Thyroid gland (tissue), 4 donors: ENCODE data around the gene PAX7. TPM values are rescaled to one million over a fixed set of nuclear protein-coding genes. Genes with fewer than 3 reads are reported as not detected.
A peak's percentile ranks its signal among the peaks of the same experiment; 100 is the strongest.

Source experiments
- DNase-seq, 2 donors: peaks; one replicate each; pipeline ENCODE4 v3.0.0-alpha.2; 2019
- H3K27ac ChIP-seq, 3 donors: fragments of 200-600 bp; sonication (generic); 1 replicate in 2 of 3; 2 replicates in 1 of 3; pipeline ENCODE4 v1.5.1; 2016 to 2019; ENCODE audit warnings: mild to moderate bottlenecking in 1 of 3, moderate library complexity in 1 of 3
- H3K27me3 ChIP-seq: fragments of 200-600 bp; sonication (generic); one replicate; pipeline ENCODE4 v1.5.1; 2019
- H3K36me3 ChIP-seq, 2 donors: fragments of 200-600 bp; sonication (generic); one replicate each; pipeline ENCODE4 v1.5.1; 2016 to 2019
- H3K4me1 ChIP-seq, 2 donors: fragments of 200-600 bp; sonication (generic); one replicate each; pipeline ENCODE4 v1.5.1; 2017 to 2019
- H3K4me3 ChIP-seq, 3 donors: fragments of 200-600 bp; sonication (generic); replicated peaks in 1 of 3; 1 replicate in 2 of 3; 2 replicates in 1 of 3; pipeline ENCODE4 v1.5.1; 2016; ENCODE audit warnings: mild to moderate bottlenecking in 1 of 3
- H3K9me3 ChIP-seq: fragments of 200-600 bp; sonication (generic); one replicate; pipeline ENCODE4 v1.5.1; 2017
- POLR2A ChIP-seq, 2 donors: fragments of 450-650 bp; IDR thresholded peaks; one replicate each; pipeline ENCODE4 v1.6.1; 2017; ENCODE audit warnings: antibody characterized with exemption in 2 of 2, mild to moderate bottlenecking in 2 of 2, moderate library complexity in 1 of 2
- WGBS, 2 donors: methylation state at CpG; one replicate each; pipeline ENCODE4 v1.1.5; 2017; 5-methylcytosine and 5-hydroxymethylcytosine counted together
- intact Hi-C: fragments of 100-400 bp; cut with DNase I; formaldehyde crosslinking; loops from one replicate; pipeline ENCODE4 v1.15.1; 2023
- total RNA-seq, 4 donors: library from RNA; depleted of rRNA; stranded (reverse); fragments of >200 nt; gene quantifications; one replicate each; pipeline ENCODE4 v1.2.3, GENCODE V29; 2016
- TF ChIP-seq, protein P1 (sequence below), 6 experiments: fragments of 200-600 bp in 3 of 6; fragments of 450-650 bp in 3 of 6; sonication (generic) in 3 of 6; IDR thresholded peaks; one replicate each; pipeline ENCODE4 v1.5.1; 2016 to 2019; ENCODE audit warnings: antibody characterized with exemption in 6 of 6, mild to moderate bottlenecking in 2 of 6, inconsistent platforms in 1 of 6, moderate library complexity in 1 of 6

Gene PAX7
- total RNA-seq, 4 donors from 2014 or later = 0.78 TPM; not detected in 3

GRCh38 chr1:18635891-18636595 is 5.4 kb downstream of the PAX7 start:
- H3K36me3 ChIP-seq = no peaks in the 10 kb centered on the region
- peak; percentile 29 to 44 for DNase-seq
- no peak overlapping the region for H3K4me3 ChIP-seq
- H3K27ac ChIP-seq = no peak overlapping the region
- peaks cover 55% of the 10 kb centered on the region for H3K27me3 ChIP-seq
- peaks cover 21 to 27% of the 10 kb centered on the region in 2 donors for H3K4me1 ChIP-seq
- no peak for TF ChIP-seq POLR2A (IDR thresholded peaks at IDR 0.05)
- TF ChIP-seq, protein P1, sequence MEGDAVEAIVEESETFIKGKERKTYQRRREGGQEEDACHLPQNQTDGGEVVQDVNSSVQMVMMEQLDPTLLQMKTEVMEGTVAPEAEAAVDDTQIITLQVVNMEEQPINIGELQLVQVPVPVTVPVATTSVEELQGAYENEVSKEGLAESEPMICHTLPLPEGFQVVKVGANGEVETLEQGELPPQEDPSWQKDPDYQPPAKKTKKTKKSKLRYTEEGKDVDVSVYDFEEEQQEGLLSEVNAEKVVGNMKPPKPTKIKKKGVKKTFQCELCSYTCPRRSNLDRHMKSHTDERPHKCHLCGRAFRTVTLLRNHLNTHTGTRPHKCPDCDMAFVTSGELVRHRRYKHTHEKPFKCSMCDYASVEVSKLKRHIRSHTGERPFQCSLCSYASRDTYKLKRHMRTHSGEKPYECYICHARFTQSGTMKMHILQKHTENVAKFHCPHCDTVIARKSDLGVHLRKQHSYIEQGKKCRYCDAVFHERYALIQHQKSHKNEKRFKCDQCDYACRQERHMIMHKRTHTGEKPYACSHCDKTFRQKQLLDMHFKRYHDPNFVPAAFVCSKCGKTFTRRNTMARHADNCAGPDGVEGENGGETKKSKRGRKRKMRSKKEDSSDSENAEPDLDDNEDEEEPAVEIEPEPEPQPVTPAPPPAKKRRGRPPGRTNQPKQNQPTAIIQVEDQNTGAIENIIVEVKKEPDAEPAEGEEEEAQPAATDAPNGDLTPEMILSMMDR (IDR thresholded peaks at IDR 0.05) = no peak
- no peaks in the 10 kb centered on the region for H3K9me3 ChIP-seq
- 3% methylated on average over 22 to 40 of the region's 40 CpGs for WGBS, 2 donors
- intact Hi-C loops = no loop called here

DNA sequence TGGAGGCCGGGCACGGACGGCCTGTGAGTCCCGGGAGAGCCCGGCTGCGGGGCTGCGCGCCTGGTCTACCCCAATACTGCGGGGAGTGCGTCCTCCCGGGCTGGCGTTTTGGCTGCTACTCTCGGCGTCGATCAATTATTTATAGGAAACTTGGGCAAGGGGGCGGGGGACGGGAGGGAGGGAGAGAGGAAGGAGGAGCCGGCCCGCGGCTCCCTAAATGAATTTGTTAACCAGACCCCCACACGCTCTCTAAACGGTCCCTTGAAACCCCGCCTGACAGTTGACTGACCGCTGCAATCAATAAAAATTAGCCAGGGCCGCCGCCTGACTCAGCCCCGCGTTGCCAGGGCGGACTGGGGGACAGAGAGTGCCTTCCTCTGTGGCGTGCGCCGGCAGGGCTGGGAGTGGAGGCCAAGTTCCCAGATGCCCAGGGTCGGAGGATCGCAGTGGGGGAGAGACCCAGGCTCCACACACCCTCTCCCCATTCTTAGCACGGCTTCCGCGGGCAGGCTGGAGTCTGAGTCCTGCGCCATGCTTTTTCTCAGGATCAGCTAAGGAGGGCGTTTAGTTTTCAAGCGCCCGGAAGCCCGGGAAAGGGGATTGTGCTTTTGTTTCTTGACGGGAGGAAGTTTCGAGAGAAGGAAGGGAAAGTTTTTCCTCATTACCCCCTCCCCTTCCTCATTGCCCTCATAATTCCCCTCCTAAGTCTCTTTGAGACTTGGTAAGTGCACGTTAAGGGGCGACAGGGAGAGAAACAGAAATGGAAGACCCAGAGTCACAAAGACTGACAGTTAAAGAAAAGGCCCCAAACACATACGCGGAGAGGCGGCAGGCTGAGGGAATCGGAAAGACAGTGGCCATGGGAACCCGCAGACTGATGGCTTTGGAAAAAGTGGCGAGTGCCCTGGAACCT is 6.2 kb downstream of the PAX7 start:
- Histone ChIP-seq H3K4me1 (peaks cover 14 to 19% of the 10 kb centered on the region in 2 donors), H3K27ac (no peak overlapping the region), H3K27me3 (peaks cover 50% of the 10 kb centered on the region), H3K36me3 (no peaks in the 10 kb centered on the region), H3K4me3 (no peak overlapping the region), H3K9me3 (no peaks in the 10 kb centered on the region)
- intact Hi-C loops = no loop called here
- 4 to 6% methylated on average over 41 of the region's 52 CpGs for WGBS, 2 donors
- DNase-seq = no peak
- no peak for TF ChIP-seq POLR2A (IDR thresholded peaks at IDR 0.05)
- TF ChIP-seq, protein P1 (IDR thresholded peaks at IDR 0.05) = no peak

DNA sequence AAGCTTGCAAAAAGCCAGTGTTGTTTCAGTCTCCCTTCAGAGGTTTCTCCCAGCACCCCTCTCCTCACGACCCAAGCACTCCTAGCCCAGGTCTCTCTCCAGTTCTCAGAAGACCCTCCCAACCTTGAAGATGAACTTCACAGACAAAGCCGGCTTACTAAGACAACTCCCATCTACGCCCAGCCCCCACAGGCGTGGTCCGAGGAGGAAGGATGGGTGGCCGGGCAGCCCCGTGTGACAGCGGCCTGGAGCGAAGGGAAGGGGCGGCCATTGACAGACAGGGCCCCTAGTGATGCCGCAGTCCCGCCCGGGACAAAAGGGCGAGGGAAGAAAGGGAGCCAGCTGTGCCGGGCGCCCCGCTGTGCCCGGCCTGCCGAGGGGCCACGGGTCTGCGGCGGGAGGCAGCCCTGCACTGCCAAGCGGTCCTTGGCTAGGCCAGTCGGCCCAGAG is 6.9 kb downstream of the PAX7 start:
- DNase-seq = no peak
- no peaks in the 10 kb centered on the region for H3K9me3 ChIP-seq
- TF ChIP-seq, protein P1 (IDR thresholded peaks at IDR 0.05) = no peak
- no peak for TF ChIP-seq POLR2A (IDR thresholded peaks at IDR 0.05)
- no peak overlapping the region for H3K4me3 ChIP-seq
- intact Hi-C loops = no loop called here
- H3K27me3 ChIP-seq = peaks cover 51% of the 10 kb centered on the region
- WGBS, 2 donors = 6 to 8% methylated on average over 12 to 24 of the region's 24 CpGs
- H3K27ac ChIP-seq = no peak overlapping the region
- H3K4me1 ChIP-seq = peaks cover 8 to 12% of the 10 kb centered on the region in 2 donors
- H3K36me3 ChIP-seq = no peaks in the 10 kb centered on the region

DNA sequence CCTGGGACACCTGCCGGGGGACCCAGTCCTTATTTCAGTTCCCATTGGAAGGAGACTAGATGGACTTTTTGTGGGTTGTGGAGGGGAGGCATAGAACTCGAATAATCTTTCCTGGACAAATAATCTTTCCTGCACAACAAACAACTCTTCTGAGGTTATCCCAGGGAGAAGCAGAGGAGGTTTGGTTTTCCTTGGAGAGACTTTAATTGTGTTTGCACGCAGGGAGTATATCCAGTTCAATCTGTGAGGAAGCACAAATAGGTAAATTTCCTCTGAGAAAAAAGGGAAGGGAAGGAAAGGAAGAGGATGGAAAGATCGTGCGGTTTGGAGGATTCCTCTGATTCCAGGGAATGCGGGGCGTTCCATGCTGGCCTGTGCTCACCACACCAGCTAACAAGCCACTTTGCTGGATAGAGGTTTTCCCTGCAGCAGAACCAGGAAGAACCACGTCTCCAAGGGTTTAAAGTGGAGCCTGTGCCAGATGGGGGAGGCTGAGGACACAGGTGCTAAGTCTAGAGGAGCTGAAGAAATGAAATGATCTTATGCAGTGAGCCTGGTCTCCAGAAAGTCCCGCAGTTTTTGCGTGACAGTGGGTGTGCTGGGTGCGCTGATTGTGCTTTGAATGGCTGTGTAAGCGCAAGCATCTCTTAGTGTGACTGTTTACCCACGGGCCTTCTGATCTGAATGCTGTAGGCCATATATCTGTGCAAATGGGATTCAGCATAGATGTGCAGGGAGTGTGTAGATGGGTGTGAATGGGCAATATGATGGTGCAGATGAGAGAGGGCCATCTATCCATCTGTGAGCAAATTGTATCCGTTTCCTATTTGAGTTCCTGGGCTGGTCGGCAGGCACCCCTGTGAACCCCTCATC is 7.6 kb downstream of the PAX7 start:
- no peaks in the 10 kb centered on the region for H3K36me3 ChIP-seq
- H3K27ac ChIP-seq = no peak overlapping the region
- DNase-seq = no peak
- H3K27me3 ChIP-seq = peaks cover 55% of the 10 kb centered on the region
- 9 to 12% methylated on average over 15 of the region's 15 CpGs for WGBS, 2 donors
- TF ChIP-seq, protein P1 (IDR thresholded peaks at IDR 0.05) = no peak
- no peak for TF ChIP-seq POLR2A (IDR thresholded peaks at IDR 0.05)
- H3K9me3 ChIP-seq = no peaks in the 10 kb centered on the region
- intact Hi-C loops = no loop called here
- H3K4me1 ChIP-seq = peaks cover under 1 to 9% of the 10 kb centered on the region in 2 donors
- no peak overlapping the region for H3K4me3 ChIP-seq
